HepG2 (cell line): ENCODE measurements around the gene WNK4. TPM values are rescaled to one million over a fixed set of nuclear protein-coding genes. Genes with fewer than 3 reads are reported as not detected.

Source experiments
- ATAC-seq: fragments of 200-7000 bp; cut with Tn5 transposase; 3 replicates; pipeline ENCODE4 v1.9.1; 2020; ENCODE audit warnings: mild to moderate bottlenecking, moderate library complexity
- BruUV-seq: library from RNA; stranded (reverse); fragments of 400-500 nt; replicated peaks from 2 replicates; lab custom pipeline; 2021; lab: Mats Ljungman, UMichigan
- CTCF ChIA-PET: fragments of 300-600 bp; formaldehyde crosslinking; extraction: SDS; loops from one replicate; lab custom pipeline; 2021; ENCODE audit warnings: low total read pairs, inconsistent platforms, low intra/inter-chr PET ratio; lab: Yijun Ruan, JAX
- POLR2A ChIA-PET: fragments of 350-600 bp; sonication (Branson Sonifier 250); formaldehyde crosslinking; loops from one replicate; lab custom pipeline; 2020; ENCODE audit warnings: antibody characterized with exemption, inconsistent platforms; lab: Yijun Ruan, JAX
- DNase-seq: peaks from one replicate; pipeline ENCODE4 v3.0.0-alpha.2; 2015; ENCODE audit warnings: low spot score
- FAIRE-seq: peaks from 3 replicates; lab custom pipeline; 2011; peaks lifted over from hg19 to GRCh38; lab: Jason Lieb, UNC
- H2AFZ ChIP-seq: one replicate; pipeline ENCODE4 v1.6.1; 2011; ENCODE audit warnings: low read length, inconsistent platforms
- H3K27ac ChIP-seq: fragments of 300-600 bp; 3 replicates; pipeline ENCODE4 v1.8.0; 2011; ENCODE audit warnings: mixed run types, mild to moderate bottlenecking, mixed read lengths, low read length, inconsistent platforms; ENCODE audit not compliant: insufficient read depth; ENCODE audit errors: extremely low read length
- H3K27me3 ChIP-seq, 2 experiments: fragments of 200-600 bp in 1 of 2; 2 replicates in 1 of 2; 3 replicates in 1 of 2; pipeline versions ENCODE4 v1.6.0 to v1.8.0; 2011; ENCODE audit warnings: low read length in 2 of 2, mild to moderate bottlenecking in 2 of 2, moderate library complexity in 2 of 2, inconsistent platforms in 1 of 2; ENCODE audit not compliant: insufficient read depth in 2 of 2, control insufficient read depth in 1 of 2
- H3K36me3 ChIP-seq, 2 experiments: fragments of 200-600 bp in 1 of 2; replicated peaks in 1 of 2; 2 replicates in 1 of 2; 3 replicates in 1 of 2; pipeline versions ENCODE4 v1.5.1 to v1.8.0; 2011; ENCODE audit warnings: low read length in 2 of 2, inconsistent platforms in 1 of 2; ENCODE audit not compliant: insufficient read depth in 2 of 2, control insufficient read depth in 1 of 2
- H3K4me1 ChIP-seq: 2 replicates; pipeline ENCODE4 v1.5.1; 2012; ENCODE audit warnings: low read length, inconsistent platforms; ENCODE audit not compliant: insufficient read depth
- H3K4me2 ChIP-seq: 2 replicates; pipeline ENCODE4 v1.6.0; 2011; ENCODE audit warnings: low read depth, low read length, inconsistent platforms
- H3K4me3 ChIP-seq, 3 experiments: fragments of 200-600 bp in 1 of 3; sonication (generic), shearing (Covaris generic) in 1 of 3; replicated peaks in 1 of 3; 2 replicates each; pipeline ENCODE4 v1.5.1; 2011 to 2016; ENCODE audit warnings: low read length in 3 of 3, inconsistent platforms in 2 of 3, low read depth in 2 of 3, mild to moderate bottlenecking in 2 of 3, control low read depth in 1 of 3, mixed read lengths in 1 of 3; ENCODE audit not compliant: insufficient read depth in 1 of 3
- H3K79me2 ChIP-seq: one replicate; pipeline ENCODE4 v1.6.1; 2011; ENCODE audit warnings: low read length, inconsistent platforms; ENCODE audit not compliant: insufficient read depth
- H3K9ac ChIP-seq: 2 replicates; pipeline ENCODE4 v1.6.0; 2011; ENCODE audit warnings: mild to moderate bottlenecking, low read depth, low read length, inconsistent platforms; ENCODE audit not compliant: insufficient read depth
- H3K9me3 ChIP-seq: 2 replicates; pipeline ENCODE4 v1.5.1; 2012; ENCODE audit warnings: mild to moderate bottlenecking, low read length
- H4K20me1 ChIP-seq: 2 replicates; pipeline ENCODE4 v1.6.0; 2011; ENCODE audit warnings: inconsistent platforms, mild to moderate bottlenecking, low read length, moderate library complexity; ENCODE audit not compliant: insufficient read depth
- IRF2 ChIP-seq: IDR thresholded peaks from 2 replicates; pipeline ENCODE4 v1.6.1; 2018; ENCODE audit warnings: missing genetic modification reagents, missing compliant biosample characterization
- KLF16 ChIP-seq, 2 experiments: sonication (generic) in 1 of 2; formaldehyde crosslinking in 1 of 2; IDR thresholded peaks; 2 replicates each; pipeline versions ENCODE4 v1.6.1 to v1.8.0; 2016 to 2023; ENCODE audit warnings: missing genetic modification reagents in 2 of 2, missing compliant biosample characterization in 1 of 2
- MXD4 ChIP-seq: IDR thresholded peaks from 2 replicates; pipeline ENCODE4 v1.6.1; 2016; ENCODE audit warnings: mild to moderate bottlenecking, missing biosample characterization, missing genetic modification reagents
- PRMT3 ChIP-seq: sonication (generic); formaldehyde crosslinking; IDR thresholded peaks from 2 replicates; pipeline ENCODE4 v1.8.1; 2022; ENCODE audit warnings: low read depth, mild to moderate bottlenecking, moderate library complexity, missing genetic modification reagents, borderline replicate concordance
- RAD21 ChIP-seq: fragments of 450-650 bp; formaldehyde crosslinking; IDR thresholded peaks from 2 replicates; pipeline ENCODE4 v1.5.0; 2020; ENCODE audit warnings: mild to moderate bottlenecking
- RCOR2 ChIP-seq: IDR thresholded peaks from 2 replicates; pipeline ENCODE4 v1.6.1; 2016; ENCODE audit warnings: missing biosample characterization, missing genetic modification reagents
- RFXAP ChIP-seq: sonication (generic); formaldehyde crosslinking; IDR thresholded peaks from 2 replicates; pipeline ENCODE4 v1.4.0; 2020; ENCODE audit warnings: missing genetic modification reagents, borderline replicate concordance
- SAP130 ChIP-seq: IDR thresholded peaks from 2 replicates; pipeline ENCODE4 v1.6.1; 2016; ENCODE audit warnings: low read depth
- SMC3 ChIP-seq: IDR thresholded peaks from 2 replicates; pipeline ENCODE4 v1.6.1; 2011; ENCODE audit warnings: low read length, improper control_type of control experiment
- STAG1 ChIP-seq: sonication (generic); formaldehyde crosslinking; IDR thresholded peaks from 2 replicates; pipeline ENCODE4 v1.4.0; 2020; ENCODE audit warnings: missing genetic modification reagents
- THAP11 ChIP-seq: IDR thresholded peaks from 2 replicates; pipeline ENCODE4 v1.6.1; 2016; ENCODE audit warnings: missing biosample characterization, missing genetic modification reagents
- ZNF501 ChIP-seq: sonication (generic); formaldehyde crosslinking; IDR thresholded peaks from 2 replicates; pipeline ENCODE4 v1.5.1; 2020; ENCODE audit warnings: mild to moderate bottlenecking, moderate library complexity, missing genetic modification reagents
- ZSCAN20 ChIP-seq: sonication (generic); formaldehyde crosslinking; IDR thresholded peaks from 2 replicates; pipeline ENCODE4 v1.4.0; 2020; ENCODE audit warnings: missing genetic modification reagents, mild to moderate bottlenecking, borderline replicate concordance
- WGBS: methylation state at CpG from one replicate; pipeline ENCODE4 v1.1.6; 2017; ENCODE audit warnings: low lambda C conversion rate; 5-methylcytosine and 5-hydroxymethylcytosine counted together
- in situ Hi-C: cut with HindIII; loops from 2 replicates; pipeline ENCODE4 v1.10.0; 2017; ENCODE audit warnings: low pct_unique_long_range_greater_than_20kb; ENCODE audit not compliant: extremely low pct_ligation_motif_present
- intact Hi-C: fragments of 100-400 bp; cut with micrococcal nuclease; formaldehyde crosslinking; loops from one replicate; pipeline ENCODE4 v1.10.0; 2022; ENCODE audit not compliant: unreplicated experiment
- polyA plus RNA-seq, 8 experiments: library from polyadenylated mRNA; depleted of rRNA in 3 of 8; stranded (reverse) in 7 of 8; unstranded in 1 of 8; fragments of >200 nt; fragmentation: Illumina TruSeq in 4 of 8; extraction: Trizol in 4 of 8; gene quantifications; 2 replicates each; pipeline versions ENCODE4 v1.2.1 to v1.2.3, GENCODE V29; 2011 to 2016; ENCODE audit warnings: low read depth in 4 of 8, missing spikeins in 1 of 8, mixed read lengths in 1 of 8; ENCODE audit not compliant: insufficient read depth in 1 of 8
- total RNA-seq, 5 experiments: library from RNA; depleted of rRNA; stranded (reverse); fragments of >200 nt; fragmentation: Illumina TruSeq; extraction: Trizol; gene quantifications; 2 replicates each; pipeline ENCODE4 v1.2.3, GENCODE V29; 2016; ENCODE audit warnings: low read depth in 1 of 5
- TF ChIP-seq, protein P1 (sequence below): sonication (generic); formaldehyde crosslinking; IDR thresholded peaks from 2 replicates; pipeline ENCODE4 v1.5.1; 2020; ENCODE audit warnings: mild to moderate bottlenecking, moderate library complexity, missing genetic modification reagents
- TF ChIP-seq, protein P2 (sequence below): IDR thresholded peaks from 2 replicates; pipeline ENCODE4 v1.6.1; 2018; ENCODE audit warnings: missing genetic modification reagents, mild to moderate bottlenecking, missing compliant biosample characterization
- TF ChIP-seq, protein P3 (sequence below): sonication (generic); formaldehyde crosslinking; IDR thresholded peaks from 2 replicates; pipeline ENCODE4 v1.4.0; 2020; ENCODE audit warnings: missing genetic modification reagents, mild to moderate bottlenecking, borderline replicate concordance

The WNK4 gene
- total and polyA plus RNA-seq, 2 of the 13 experiments (the other 11 are each of a cell fraction or from before 2014, with no cell fraction given) = 2.7 to 13.7 TPM

DNA sequence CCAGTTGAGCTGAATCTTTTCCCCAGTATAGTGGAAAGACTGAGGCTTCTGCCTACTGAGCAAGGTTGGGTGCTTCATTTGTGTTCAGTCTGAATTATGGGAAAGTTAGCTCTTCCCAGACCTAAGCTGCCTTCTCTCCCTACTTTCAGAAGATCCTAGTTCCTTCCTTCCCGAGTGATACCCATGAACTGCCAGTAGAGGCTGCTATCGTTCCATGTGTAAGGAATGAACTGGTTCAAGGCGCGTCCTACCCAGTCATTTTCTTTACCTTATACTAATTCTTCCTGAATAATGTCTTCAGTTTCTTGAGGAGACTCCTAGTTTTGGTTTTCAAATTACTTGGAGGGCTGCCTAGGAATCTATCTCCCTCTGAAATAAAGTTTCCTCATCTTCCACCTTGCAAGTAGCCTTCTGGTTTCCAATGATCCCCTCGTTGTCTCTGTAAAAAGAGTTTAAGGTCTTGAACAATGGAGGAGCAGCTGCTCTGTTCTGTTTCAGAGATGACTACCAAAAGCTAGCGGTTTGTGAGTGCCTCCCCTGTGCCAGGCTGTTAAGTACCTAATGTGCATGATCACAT is 63.0 kb downstream of the WNK4 start:
- Histone ChIP-seq H4K20me1 (no peaks in the 10 kb centered on the region), H3K4me1 (peaks cover 11% of the 10 kb centered on the region; the same call in 1 of the 2 replicates), H3K27me3 (no peaks in the 10 kb centered on the region), H3K4me2 (no peak overlapping the region), H3K36me3 (peaks cover 42 to 66% of the 10 kb centered on the region in 2 experiments), H3K9ac (no peak overlapping the region), H3K79me2 (no peaks in the 10 kb centered on the region), H3K9me3 (no peaks in the 10 kb centered on the region), H2AFZ (no peak overlapping the region), H3K27ac (no peak overlapping the region), H3K4me3 (no peak overlapping the region)
- POLR2A ChIA-PET = interaction anchor here (0.8 to 5.0 kb wide), 7 partner anchors 10 to 155 kb away, joined by 3 to 39 read pairs (median 8); partner anchors contain the start of genes BECN1, PSME3 and RPL27
- WGBS = 62% methylated on average over 6 of the region's 6 CpGs
- intact Hi-C loops (loop anchor here (1.0 to 5.0 kb wide), 3 partner anchors 86 to 139 kb away; partner anchors contain the start of genes PTGES3L and RUNDC1), in situ Hi-C loops (loop anchor here (5.0 to 10.0 kb wide), 2 partner anchors 84 to 141 kb away; partner anchors contain the start of genes PTGES3L and RUNDC1)
- peak; percentile 89 for FAIRE-seq
- BruUV-seq = no TSS peak
- peak; percentile 73 for DNase-seq
- peak; percentile 71 for ATAC-seq
- CTCF ChIA-PET = interaction anchor here (1.5 to 3.6 kb wide), 5 partner anchors 86 to 155 kb away, joined by 5 to 68 read pairs (median 6); partner anchors contain the start of gene RPL27
- TF ChIP-seq KLF16 (CRISPR knock-in tag; IDR thresholded peaks at IDR 0.05) (peak in 1 of 2 experiments; percentile 57; a peak in 1 of 4 replicates), RFXAP (CRISPR knock-in tag) (no peak), ZSCAN20 (0 out of 2 replicates have a peak, but pooled peaks have one; percentile 40), ZNF501 (0 out of 2 replicates have a peak, but pooled peaks have one; percentile 48), SAP130 (CRISPR knock-in tag) (peak; percentile 56; the same call in 1 of the 2 replicates), PRMT3 (CRISPR knock-in tag) (no peak), STAG1 (CRISPR knock-in tag) (peak; percentile 100), RCOR2 (CRISPR knock-in tag) (0 out of 2 replicates have a peak, but pooled peaks have one; percentile 47), MXD4 (0 out of 2 replicates have a peak, but pooled peaks have one; percentile 29), THAP11 (CRISPR knock-in tag) (peak; percentile 54), SMC3 (peak; percentile 100), IRF2 (peak; percentile 78), RAD21 (CRISPR knock-in tag) (peak; percentile 97)
- TF ChIP-seq, protein P1, sequence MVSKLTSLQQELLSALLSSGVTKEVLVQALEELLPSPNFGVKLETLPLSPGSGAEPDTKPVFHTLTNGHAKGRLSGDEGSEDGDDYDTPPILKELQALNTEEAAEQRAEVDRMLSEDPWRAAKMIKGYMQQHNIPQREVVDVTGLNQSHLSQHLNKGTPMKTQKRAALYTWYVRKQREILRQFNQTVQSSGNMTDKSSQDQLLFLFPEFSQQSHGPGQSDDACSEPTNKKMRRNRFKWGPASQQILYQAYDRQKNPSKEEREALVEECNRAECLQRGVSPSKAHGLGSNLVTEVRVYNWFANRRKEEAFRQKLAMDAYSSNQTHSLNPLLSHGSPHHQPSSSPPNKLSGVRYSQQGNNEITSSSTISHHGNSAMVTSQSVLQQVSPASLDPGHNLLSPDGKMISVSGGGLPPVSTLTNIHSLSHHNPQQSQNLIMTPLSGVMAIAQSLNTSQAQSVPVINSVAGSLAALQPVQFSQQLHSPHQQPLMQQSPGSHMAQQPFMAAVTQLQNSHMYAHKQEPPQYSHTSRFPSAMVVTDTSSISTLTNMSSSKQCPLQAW = peak; percentile 77
- TF ChIP-seq, protein P2, sequence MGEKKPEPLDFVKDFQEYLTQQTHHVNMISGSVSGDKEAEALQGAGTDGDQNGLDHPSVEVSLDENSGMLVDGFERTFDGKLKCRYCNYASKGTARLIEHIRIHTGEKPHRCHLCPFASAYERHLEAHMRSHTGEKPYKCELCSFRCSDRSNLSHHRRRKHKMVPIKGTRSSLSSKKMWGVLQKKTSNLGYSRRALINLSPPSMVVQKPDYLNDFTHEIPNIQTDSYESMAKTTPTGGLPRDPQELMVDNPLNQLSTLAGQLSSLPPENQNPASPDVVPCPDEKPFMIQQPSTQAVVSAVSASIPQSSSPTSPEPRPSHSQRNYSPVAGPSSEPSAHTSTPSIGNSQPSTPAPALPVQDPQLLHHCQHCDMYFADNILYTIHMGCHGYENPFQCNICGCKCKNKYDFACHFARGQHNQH (CRISPR knock-in tag) = peak; percentile 62; the same call in 1 of the 2 replicates
- TF ChIP-seq, protein P3, sequence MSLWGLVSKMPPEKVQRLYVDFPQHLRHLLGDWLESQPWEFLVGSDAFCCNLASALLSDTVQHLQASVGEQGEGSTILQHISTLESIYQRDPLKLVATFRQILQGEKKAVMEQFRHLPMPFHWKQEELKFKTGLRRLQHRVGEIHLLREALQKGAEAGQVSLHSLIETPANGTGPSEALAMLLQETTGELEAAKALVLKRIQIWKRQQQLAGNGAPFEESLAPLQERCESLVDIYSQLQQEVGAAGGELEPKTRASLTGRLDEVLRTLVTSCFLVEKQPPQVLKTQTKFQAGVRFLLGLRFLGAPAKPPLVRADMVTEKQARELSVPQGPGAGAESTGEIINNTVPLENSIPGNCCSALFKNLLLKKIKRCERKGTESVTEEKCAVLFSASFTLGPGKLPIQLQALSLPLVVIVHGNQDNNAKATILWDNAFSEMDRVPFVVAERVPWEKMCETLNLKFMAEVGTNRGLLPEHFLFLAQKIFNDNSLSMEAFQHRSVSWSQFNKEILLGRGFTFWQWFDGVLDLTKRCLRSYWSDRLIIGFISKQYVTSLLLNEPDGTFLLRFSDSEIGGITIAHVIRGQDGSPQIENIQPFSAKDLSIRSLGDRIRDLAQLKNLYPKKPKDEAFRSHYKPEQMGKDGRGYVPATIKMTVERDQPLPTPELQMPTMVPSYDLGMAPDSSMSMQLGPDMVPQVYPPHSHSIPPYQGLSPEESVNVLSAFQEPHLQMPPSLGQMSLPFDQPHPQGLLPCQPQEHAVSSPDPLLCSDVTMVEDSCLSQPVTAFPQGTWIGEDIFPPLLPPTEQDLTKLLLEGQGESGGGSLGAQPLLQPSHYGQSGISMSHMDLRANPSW = no peak
